ENCODE data around the gene HTR2A. TPM values are rescaled to one million over a fixed set of nuclear protein-coding genes. Genes with fewer than 3 reads are reported as not detected.

Gene HTR2A
- total and polyA plus RNA-seq, 10 of the 15 experiments (the other 5 are each of a cell fraction or from before 2014, with no cell fraction given): not detected

DNA sequence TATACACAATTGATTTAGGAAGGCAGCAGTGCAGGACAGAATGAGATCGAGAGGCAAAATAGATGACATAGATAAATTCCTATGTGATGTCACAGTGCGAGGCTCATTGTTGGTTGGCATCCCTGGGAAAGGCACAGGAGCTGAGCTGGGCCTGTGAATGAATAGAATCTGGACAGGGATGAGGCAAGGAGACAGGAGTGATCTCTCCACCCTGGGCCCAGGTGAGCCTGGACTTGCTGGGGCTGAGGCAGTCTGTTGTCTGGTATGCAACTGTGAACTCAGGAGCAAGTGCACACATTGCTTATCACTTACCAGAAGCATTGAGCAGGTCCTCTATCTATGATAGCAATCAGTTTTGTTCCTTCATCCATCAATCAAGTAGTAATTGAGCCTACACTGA, 51.7 kb downstream of the HTR2A start:
- Histone ChIP-seq H3K9me3 (replicated peaks; ENCODE audit: control insufficient read depth, insufficient read depth, low read length) (no peaks in the 10 kb centered on the region), H3K79me2 (ENCODE audit: control insufficient read depth, insufficient read depth, low read length) (no peaks in the 10 kb centered on the region), H3K4me2 (ENCODE audit: control insufficient read depth, insufficient read depth) (no peak overlapping the region), H3K36me3 (ENCODE audit: control insufficient read depth in 2 of 2, insufficient read depth in 2 of 2, low read length in 1 of 2) (no peaks in the 10 kb centered on the region), H3K4me3 (no peak overlapping the region), H2AFZ (ENCODE audit: control insufficient read depth, low read depth, low read length) (no peak overlapping the region), H3K27ac (ENCODE audit: control insufficient read depth, insufficient read depth) (no peak overlapping the region), H4K20me1 (ENCODE audit: control insufficient read depth, insufficient read depth) (no peaks in the 10 kb centered on the region), H3K9ac (ENCODE audit: control insufficient read depth, insufficient read depth, low read length) (no peak overlapping the region), H3K4me1 (ENCODE audit: control insufficient read depth, insufficient read depth, low read length) (peaks cover 10% of the 10 kb centered on the region), H3K27me3 (replicated peaks in 1 of 2; ENCODE audit: control insufficient read depth in 2 of 2, insufficient read depth in 2 of 2, low read length in 1 of 2) (no peaks in the 10 kb centered on the region)
- no TSS peak for BruUV-seq (replicated peaks)
- 89% methylated on average over 2 of the region's 2 CpGs for WGBS (ENCODE audit: insufficient coverage, insufficient replicate concordance, low lambda C conversion rate, missing lambda C conversion rate)
- no peak for FAIRE-seq
- intact Hi-C loops (cut with micrococcal nuclease; ENCODE audit: unreplicated experiment): no loop called here
- no peak for ATAC-seq
- DNase-seq (ENCODE audit: low read depth, low spot score): no peak
- ChIA-PET SMC1A (ENCODE audit: uncharacterized antibody, unreplicated experiment) (no interaction called here), RAD21 (ENCODE audit: unreplicated experiment) (interaction anchor here (0.7 kb wide), 1 partner anchor 925 kb away, joined by 3 read pairs; no protein-coding TSS in a partner anchor), POLR2A (no interaction called here), CTCF (interaction anchor here (1.4 kb wide), 1 partner anchor 10 kb away, joined by 4 read pairs; no protein-coding TSS in a partner anchor)
- in situ Hi-C loops (cut with MboI): no loop called here
- TF ChIP-seq STAT3 (IDR thresholded peaks at IDR 0.05; ENCODE audit: low read depth, low read length): no peak
- TF ChIP-seq HDAC6 (IDR thresholded peaks at IDR 0.05; ENCODE audit: unreplicated experiment): no peak
- TF ChIP-seq, protein P1, sequence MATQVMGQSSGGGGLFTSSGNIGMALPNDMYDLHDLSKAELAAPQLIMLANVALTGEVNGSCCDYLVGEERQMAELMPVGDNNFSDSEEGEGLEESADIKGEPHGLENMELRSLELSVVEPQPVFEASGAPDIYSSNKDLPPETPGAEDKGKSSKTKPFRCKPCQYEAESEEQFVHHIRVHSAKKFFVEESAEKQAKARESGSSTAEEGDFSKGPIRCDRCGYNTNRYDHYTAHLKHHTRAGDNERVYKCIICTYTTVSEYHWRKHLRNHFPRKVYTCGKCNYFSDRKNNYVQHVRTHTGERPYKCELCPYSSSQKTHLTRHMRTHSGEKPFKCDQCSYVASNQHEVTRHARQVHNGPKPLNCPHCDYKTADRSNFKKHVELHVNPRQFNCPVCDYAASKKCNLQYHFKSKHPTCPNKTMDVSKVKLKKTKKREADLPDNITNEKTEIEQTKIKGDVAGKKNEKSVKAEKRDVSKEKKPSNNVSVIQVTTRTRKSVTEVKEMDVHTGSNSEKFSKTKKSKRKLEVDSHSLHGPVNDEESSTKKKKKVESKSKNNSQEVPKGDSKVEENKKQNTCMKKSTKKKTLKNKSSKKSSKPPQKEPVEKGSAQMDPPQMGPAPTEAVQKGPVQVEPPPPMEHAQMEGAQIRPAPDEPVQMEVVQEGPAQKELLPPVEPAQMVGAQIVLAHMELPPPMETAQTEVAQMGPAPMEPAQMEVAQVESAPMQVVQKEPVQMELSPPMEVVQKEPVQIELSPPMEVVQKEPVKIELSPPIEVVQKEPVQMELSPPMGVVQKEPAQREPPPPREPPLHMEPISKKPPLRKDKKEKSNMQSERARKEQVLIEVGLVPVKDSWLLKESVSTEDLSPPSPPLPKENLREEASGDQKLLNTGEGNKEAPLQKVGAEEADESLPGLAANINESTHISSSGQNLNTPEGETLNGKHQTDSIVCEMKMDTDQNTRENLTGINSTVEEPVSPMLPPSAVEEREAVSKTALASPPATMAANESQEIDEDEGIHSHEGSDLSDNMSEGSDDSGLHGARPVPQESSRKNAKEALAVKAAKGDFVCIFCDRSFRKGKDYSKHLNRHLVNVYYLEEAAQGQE (IDR thresholded peaks at IDR 0.05; ENCODE audit: low read depth, low read length): no peak
- TF ChIP-seq EP300 (IDR thresholded peaks at IDR 0.05; ENCODE audit: borderline replicate concordance in 1 of 2, control insufficient read depth in 1 of 2, low read depth in 2 of 2, low read length in 2 of 2): no peak
- no peak for TF ChIP-seq ZZZ3 (IDR thresholded peaks at IDR 0.05; ENCODE audit: control insufficient read depth, insufficient read length, low read depth)
- no peak for TF ChIP-seq NR2F1 (conservative IDR thresholded peaks at IDR 0.05)
- no peak for TF ChIP-seq ZNF24 (IDR thresholded peaks at IDR 0.05)
- TF ChIP-seq NRF1 (conservative IDR thresholded peaks at IDR 0.05; ENCODE audit: low read depth, low read length): no peak
- no peak for TF ChIP-seq ZNF622 (IDR thresholded peaks at IDR 0.05)
- TF ChIP-seq, protein P2, sequence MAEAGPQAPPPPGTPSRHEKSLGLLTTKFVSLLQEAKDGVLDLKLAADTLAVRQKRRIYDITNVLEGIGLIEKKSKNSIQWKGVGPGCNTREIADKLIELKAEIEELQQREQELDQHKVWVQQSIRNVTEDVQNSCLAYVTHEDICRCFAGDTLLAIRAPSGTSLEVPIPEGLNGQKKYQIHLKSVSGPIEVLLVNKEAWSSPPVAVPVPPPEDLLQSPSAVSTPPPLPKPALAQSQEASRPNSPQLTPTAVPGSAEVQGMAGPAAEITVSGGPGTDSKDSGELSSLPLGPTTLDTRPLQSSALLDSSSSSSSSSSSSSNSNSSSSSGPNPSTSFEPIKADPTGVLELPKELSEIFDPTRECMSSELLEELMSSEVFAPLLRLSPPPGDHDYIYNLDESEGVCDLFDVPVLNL (IDR thresholded peaks at IDR 0.05; ENCODE audit: low read depth, low read length): no peak
- TF ChIP-seq EED (IDR thresholded peaks at IDR 0.05; ENCODE audit: low read depth): no peak
- no peak for TF ChIP-seq JUND (IDR thresholded peaks at IDR 0.05; ENCODE audit: low read depth, low read length)
- TF ChIP-seq KDM1A (IDR thresholded peaks at IDR 0.05; ENCODE audit: borderline replicate concordance): no peak
- TF ChIP-seq TBL1XR1 (IDR thresholded peaks at IDR 0.05; ENCODE audit: low read depth, low read length): no peak
- TF ChIP-seq, protein P3, sequence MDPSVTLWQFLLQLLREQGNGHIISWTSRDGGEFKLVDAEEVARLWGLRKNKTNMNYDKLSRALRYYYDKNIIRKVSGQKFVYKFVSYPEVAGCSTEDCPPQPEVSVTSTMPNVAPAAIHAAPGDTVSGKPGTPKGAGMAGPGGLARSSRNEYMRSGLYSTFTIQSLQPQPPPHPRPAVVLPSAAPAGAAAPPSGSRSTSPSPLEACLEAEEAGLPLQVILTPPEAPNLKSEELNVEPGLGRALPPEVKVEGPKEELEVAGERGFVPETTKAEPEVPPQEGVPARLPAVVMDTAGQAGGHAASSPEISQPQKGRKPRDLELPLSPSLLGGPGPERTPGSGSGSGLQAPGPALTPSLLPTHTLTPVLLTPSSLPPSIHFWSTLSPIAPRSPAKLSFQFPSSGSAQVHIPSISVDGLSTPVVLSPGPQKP (IDR thresholded peaks at IDR 0.05; ENCODE audit: low read depth, low read length): no peak

Data from GM12878 (cell line).